Measurements from ENCODE around the gene XCR1.

GRCh38 chr3:46024131-46024530 is 3.2 kb downstream of the XCR1 start:
- TF ChIP-seq, protein P1, sequence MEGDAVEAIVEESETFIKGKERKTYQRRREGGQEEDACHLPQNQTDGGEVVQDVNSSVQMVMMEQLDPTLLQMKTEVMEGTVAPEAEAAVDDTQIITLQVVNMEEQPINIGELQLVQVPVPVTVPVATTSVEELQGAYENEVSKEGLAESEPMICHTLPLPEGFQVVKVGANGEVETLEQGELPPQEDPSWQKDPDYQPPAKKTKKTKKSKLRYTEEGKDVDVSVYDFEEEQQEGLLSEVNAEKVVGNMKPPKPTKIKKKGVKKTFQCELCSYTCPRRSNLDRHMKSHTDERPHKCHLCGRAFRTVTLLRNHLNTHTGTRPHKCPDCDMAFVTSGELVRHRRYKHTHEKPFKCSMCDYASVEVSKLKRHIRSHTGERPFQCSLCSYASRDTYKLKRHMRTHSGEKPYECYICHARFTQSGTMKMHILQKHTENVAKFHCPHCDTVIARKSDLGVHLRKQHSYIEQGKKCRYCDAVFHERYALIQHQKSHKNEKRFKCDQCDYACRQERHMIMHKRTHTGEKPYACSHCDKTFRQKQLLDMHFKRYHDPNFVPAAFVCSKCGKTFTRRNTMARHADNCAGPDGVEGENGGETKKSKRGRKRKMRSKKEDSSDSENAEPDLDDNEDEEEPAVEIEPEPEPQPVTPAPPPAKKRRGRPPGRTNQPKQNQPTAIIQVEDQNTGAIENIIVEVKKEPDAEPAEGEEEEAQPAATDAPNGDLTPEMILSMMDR (IDR thresholded peaks at IDR 0.05), result no peak
- TF ChIP-seq POLR2A (IDR thresholded peaks at IDR 0.05), result no peak

All from heart left ventricle (tissue), 13 donors.